ENCODE results near the gene EPHA8. TPM values are rescaled to one million over a fixed set of nuclear protein-coding genes. Genes with fewer than 3 reads are reported as not detected.

The EPHA8 gene
- total RNA-seq, 1 donor from 2014 or later, result 0.51 TPM

DNA sequence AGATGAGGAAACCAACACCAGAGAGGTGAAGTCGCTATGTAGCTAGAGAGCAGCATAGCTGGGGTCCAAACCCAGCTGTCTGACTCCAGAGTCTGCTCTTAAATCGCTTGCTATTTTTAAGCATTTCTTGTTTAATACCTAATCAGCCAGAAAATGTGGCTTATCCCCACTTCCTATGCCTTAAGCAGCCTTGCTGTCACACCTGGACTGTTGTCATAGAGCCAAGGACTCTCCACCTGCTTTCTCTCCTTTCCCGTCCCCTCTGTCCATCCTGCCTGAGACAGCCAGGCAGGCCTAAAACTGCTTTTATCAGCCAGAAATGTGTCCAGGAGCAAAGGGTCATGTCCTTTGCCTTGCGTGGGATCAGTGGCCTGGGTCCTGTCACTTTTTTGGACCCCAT lies 28.3 kb upstream of the EPHA8 start:
- Mint-ChIP-seq H3K4me1 (ENCODE audit: unreplicated experiment) (peaks cover under 1% of the 10 kb centered on the region), H3K9me3 (ENCODE audit: unreplicated experiment) (no peaks in the 10 kb centered on the region), H3K4me3 (ENCODE audit: unreplicated experiment) (no peak overlapping the region), H3K36me3 (ENCODE audit: unreplicated experiment) (peaks cover 10% of the 10 kb centered on the region), H3K27ac (ENCODE audit: unreplicated experiment) (no peak overlapping the region), H3K27me3 (ENCODE audit: unreplicated experiment) (no peaks in the 10 kb centered on the region)
- TF ChIP-seq, protein P1, sequence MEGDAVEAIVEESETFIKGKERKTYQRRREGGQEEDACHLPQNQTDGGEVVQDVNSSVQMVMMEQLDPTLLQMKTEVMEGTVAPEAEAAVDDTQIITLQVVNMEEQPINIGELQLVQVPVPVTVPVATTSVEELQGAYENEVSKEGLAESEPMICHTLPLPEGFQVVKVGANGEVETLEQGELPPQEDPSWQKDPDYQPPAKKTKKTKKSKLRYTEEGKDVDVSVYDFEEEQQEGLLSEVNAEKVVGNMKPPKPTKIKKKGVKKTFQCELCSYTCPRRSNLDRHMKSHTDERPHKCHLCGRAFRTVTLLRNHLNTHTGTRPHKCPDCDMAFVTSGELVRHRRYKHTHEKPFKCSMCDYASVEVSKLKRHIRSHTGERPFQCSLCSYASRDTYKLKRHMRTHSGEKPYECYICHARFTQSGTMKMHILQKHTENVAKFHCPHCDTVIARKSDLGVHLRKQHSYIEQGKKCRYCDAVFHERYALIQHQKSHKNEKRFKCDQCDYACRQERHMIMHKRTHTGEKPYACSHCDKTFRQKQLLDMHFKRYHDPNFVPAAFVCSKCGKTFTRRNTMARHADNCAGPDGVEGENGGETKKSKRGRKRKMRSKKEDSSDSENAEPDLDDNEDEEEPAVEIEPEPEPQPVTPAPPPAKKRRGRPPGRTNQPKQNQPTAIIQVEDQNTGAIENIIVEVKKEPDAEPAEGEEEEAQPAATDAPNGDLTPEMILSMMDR (IDR thresholded peaks at IDR 0.05), result no peak
- DNase-seq (ENCODE audit: extremely low spot score, unreplicated experiment), result no peak

DNA sequence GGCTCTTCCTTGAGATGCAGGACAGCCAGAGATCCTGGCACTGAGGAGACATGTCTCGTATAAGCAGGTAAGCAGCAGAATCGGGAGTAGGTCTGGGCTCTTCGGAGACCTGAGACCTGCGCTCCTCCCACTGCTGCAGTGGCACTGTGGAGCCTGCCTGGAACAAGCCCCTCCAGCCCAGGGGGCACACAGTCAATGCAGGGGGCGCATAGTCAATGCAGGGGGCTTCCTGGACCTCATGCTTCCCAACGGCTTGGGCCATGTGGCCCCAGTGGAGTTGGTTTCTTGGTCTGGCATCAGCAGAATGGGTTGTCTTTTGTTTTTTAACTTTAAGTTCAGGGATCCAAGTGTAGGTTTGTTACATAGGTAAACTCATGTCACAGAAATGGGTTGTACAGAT lies 27.9 kb upstream of the EPHA8 start:
- H3K36me3 Mint-ChIP-seq (ENCODE audit: unreplicated experiment), result peaks cover 6% of the 10 kb centered on the region
- no peak overlapping the region for H3K4me3 Mint-ChIP-seq (ENCODE audit: unreplicated experiment)
- no peak for DNase-seq (ENCODE audit: extremely low spot score, unreplicated experiment)
- TF ChIP-seq, protein P1 (IDR thresholded peaks at IDR 0.05), result no peak
- H3K27me3 Mint-ChIP-seq (ENCODE audit: unreplicated experiment), result no peaks in the 10 kb centered on the region
- no peak overlapping the region for H3K27ac Mint-ChIP-seq (ENCODE audit: unreplicated experiment)
- H3K9me3 Mint-ChIP-seq (ENCODE audit: unreplicated experiment), result no peaks in the 10 kb centered on the region
- peaks cover 5% of the 10 kb centered on the region for H3K4me1 Mint-ChIP-seq (ENCODE audit: unreplicated experiment)

DNA sequence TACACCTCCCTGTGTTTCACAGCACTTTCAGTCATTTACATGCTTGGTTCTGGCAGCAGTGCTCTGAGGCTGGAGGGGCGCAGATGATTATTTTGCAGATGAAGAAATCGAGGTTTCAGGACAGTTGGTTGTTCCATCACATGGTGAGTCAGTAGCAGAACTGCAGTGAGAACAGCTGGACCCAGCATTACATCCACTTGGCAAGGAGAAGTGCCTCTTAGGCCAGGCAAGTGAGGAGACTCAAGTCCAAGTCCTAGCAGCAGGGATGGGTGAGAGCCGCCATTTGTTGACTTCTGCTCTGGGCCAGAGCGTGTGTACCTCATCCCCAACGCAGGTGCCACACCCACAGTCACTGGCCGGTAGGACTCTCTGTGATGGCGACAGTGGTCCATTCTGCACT lies 26.8 kb upstream of the EPHA8 start:
- H3K4me1 Mint-ChIP-seq (ENCODE audit: unreplicated experiment), result peaks cover 7% of the 10 kb centered on the region
- TF ChIP-seq, protein P1 (IDR thresholded peaks at IDR 0.05), result no peak
- no peak for DNase-seq (ENCODE audit: extremely low spot score, unreplicated experiment)
- peaks cover 6% of the 10 kb centered on the region for H3K36me3 Mint-ChIP-seq (ENCODE audit: unreplicated experiment)
- no peaks in the 10 kb centered on the region for H3K9me3 Mint-ChIP-seq (ENCODE audit: unreplicated experiment)
- no peaks in the 10 kb centered on the region for H3K27me3 Mint-ChIP-seq (ENCODE audit: unreplicated experiment)
- no peak overlapping the region for H3K27ac Mint-ChIP-seq (ENCODE audit: unreplicated experiment)
- H3K4me3 Mint-ChIP-seq (ENCODE audit: unreplicated experiment), result no peak overlapping the region

DNA sequence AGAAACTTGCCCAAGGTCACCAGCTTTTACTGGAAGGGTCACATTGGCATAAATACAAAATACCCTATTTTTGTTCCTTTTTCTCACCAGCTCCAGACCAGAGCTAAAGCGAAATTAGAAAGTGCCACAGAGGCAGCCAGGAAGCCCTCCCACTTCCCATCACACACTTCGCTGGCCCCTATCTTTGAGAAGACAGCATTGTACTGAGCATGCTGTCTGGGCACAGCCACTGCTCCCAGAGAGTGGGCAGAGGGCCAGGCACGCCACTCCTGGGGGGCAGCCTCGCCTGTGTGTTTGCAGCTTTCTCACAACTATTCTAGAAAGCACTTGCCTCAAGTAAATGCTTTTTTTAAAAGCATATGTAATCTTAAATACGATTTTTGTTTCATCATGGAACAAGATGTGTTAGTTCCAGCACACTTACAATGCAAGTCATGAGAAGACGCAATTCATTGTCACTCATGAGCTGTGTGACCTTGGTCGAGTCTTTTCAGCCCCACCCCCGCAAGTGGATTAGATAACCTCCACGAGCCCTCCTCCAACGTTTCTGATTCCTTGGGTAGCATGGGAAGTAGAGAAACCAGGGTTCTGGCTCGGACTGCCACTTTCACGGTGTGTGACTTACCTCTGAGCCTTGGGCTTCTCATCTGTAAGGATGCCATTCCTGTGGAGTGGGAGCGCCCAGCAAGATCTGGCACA lies 25.7 kb upstream of the EPHA8 start:
- Mint-ChIP-seq H3K9me3 (ENCODE audit: unreplicated experiment) (no peaks in the 10 kb centered on the region), H3K4me3 (ENCODE audit: unreplicated experiment) (no peak overlapping the region), H3K4me1 (ENCODE audit: unreplicated experiment) (peaks cover 7% of the 10 kb centered on the region), H3K36me3 (ENCODE audit: unreplicated experiment) (peaks cover 6% of the 10 kb centered on the region), H3K27me3 (ENCODE audit: unreplicated experiment) (no peaks in the 10 kb centered on the region), H3K27ac (ENCODE audit: unreplicated experiment) (no peak overlapping the region)
- TF ChIP-seq, protein P1 (IDR thresholded peaks at IDR 0.05), result no peak
- no peak for DNase-seq (ENCODE audit: extremely low spot score, unreplicated experiment)

DNA sequence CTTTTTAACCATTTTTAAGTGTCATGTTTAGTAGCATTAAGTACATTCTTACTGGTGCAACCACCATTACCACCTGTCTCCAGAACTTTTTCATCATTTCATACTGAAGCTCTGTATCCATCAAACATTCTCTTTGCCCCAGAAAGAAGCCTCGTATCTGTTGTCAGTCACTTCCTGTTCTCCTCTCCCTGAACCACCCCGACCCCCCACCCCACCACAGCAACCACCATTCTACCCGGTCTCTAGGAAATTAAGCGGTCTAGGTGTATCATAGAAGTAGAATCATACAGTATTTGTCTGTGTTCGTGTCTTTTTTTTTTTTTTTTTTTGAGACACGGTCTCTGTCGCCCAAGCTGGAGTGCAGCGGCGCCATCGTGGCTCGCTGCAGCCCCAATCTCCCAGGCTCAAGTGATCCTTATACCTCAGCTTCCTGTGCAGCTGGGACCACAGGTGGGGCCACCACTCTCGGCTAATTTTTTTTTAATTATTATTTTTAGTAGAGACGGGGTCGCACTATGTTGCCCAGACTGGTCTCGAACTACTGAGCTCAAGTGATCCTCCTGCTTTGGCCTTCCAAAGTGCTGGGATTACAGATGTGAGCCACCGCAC lies 23.7 kb upstream of the EPHA8 start:
- TF ChIP-seq, protein P1 (IDR thresholded peaks at IDR 0.05), result no peak
- no peak for DNase-seq (ENCODE audit: extremely low spot score, unreplicated experiment)
- no peak overlapping the region for H3K4me3 Mint-ChIP-seq (ENCODE audit: unreplicated experiment)
- H3K36me3 Mint-ChIP-seq (ENCODE audit: unreplicated experiment), result peaks cover 3% of the 10 kb centered on the region
- H3K4me1 Mint-ChIP-seq (ENCODE audit: unreplicated experiment), result peaks cover 7% of the 10 kb centered on the region
- no peaks in the 10 kb centered on the region for H3K9me3 Mint-ChIP-seq (ENCODE audit: unreplicated experiment)
- peaks cover 10% of the 10 kb centered on the region for H3K27me3 Mint-ChIP-seq (ENCODE audit: unreplicated experiment)
- no peak overlapping the region for H3K27ac Mint-ChIP-seq (ENCODE audit: unreplicated experiment)

Data from osteocyte (in vitro differentiated cells).